EL (cell line): ENCODE measurements around the gene CLEC4G.
"Not testable (repeated sequence)": the region's sequence is repeated elsewhere in the genome, so short reads cannot be mapped to it uniquely, and the experiment has no call there.

Source experiments
- DNase-seq: peaks from one replicate; pipeline ENCODE4 v3.0.0-alpha.2; 2016

CLEC4G gene

GRCh38 chr19:7732045-7732444 is at the start of gene CLEC4G:
Gene CLEC4G (minus strand): TSS chr19:7732110. CDS start chr19:7732102, 8 bp downstream.
- DNase-seq, result no peak

GRCh38 chr19:7781157-7781556 is 49.2 kb upstream of the CLEC4G start:
- DNase-seq, result no peak

DNA sequence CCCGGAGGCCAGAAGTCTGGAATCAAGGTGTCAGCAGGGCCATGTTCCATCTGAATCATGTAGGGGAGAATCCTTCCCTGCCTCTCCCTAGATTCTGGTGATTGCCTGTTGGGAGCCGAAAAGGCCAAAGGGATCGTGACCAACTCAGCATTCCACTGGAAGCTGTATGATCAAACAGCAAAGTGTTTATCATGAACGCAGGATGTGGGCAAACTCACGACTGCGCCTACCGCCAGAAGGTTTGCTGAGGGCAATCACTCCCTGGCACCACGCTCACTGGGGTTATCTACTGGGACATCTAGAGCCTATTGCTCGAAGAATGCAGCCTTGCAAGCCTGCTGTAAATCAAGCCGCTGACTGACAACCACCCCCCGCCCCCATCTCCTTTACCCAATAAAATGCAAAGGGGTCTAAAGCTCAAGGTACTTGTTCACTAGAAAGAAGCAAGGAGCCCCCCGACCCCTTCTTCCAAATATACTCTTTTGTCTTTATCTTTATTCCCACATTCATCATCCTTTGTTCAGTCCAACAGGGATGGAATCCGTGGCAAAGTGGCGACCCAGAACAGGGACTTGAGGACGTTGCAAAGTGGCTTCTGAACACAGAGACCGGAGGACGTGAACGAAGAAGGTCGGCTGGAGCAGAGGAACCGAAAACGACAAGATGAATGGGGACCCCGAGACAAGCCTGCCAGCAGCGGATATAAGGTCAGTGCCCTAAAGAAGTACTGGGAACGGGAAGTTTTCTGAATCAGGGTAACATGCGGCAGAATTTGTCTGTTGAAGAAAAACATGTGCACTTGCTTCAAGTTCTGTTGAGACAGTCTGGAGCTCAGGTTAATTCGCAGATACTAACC is 47.9 kb upstream of the CLEC4G start:
- DNase-seq, result no peak

GRCh38 chr19:7778081-7778480 is 46.2 kb upstream of the CLEC4G start:
- DNase-seq, result no peak

- no peak for DNase-seq
Observed at GRCh38 chr19:7775761-7776160, 43.9 kb upstream of the CLEC4G start.

GRCh38 chr19:7773841-7774240 is 41.9 kb upstream of the CLEC4G start:
- DNase-seq, result no peak

GRCh38 chr19:7772752-7773291 is 40.9 kb upstream of the CLEC4G start:
- no peak for DNase-seq

DNA sequence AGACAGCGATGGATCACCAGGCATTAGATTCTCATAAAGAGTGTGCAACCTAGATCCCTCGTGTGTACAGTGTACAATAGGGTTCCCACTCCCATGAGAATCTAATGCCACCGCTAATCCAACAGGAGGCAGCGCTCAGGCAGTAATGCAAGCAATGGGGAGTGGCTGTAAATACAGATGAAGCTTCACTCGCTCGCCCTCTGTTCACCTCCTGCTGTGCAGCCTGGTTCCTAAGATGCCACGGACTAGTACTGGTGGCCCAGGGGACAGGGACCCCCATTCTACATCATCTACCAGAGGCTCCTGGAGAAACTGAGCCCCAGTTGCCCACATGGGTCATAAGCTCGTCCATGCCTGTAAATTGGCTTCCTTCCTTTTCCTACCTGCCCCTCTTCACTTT is 39.2 kb upstream of the CLEC4G start:
- DNase-seq, result no peak

DNA sequence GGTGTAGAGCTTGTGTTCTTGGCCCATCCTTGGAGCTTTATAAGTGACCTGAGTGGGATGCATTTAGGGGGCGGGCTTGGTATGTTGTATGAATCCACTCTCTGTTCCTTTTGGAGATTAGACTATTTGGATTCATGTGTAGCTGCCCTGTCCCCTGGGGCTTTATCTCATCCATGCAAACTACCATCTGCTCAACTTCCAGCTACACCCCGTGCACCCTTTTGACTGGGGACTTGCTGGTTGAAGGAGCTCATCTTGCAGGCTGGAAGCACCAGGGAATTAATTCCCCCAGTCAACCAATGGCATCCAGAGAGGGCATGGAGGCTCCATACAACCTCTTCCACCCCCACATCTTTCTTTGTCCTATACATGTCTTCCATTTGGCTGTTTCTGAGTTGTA is 37.3 kb upstream of the CLEC4G start:
- DNase-seq, result no peak

- no peak for DNase-seq
Observed at GRCh38 chr19:7767487-7767886, 35.6 kb upstream of the CLEC4G start.

GRCh38 chr19:7766535-7766934 is 34.6 kb upstream of the CLEC4G start:
- DNase-seq, result no peak

DNA sequence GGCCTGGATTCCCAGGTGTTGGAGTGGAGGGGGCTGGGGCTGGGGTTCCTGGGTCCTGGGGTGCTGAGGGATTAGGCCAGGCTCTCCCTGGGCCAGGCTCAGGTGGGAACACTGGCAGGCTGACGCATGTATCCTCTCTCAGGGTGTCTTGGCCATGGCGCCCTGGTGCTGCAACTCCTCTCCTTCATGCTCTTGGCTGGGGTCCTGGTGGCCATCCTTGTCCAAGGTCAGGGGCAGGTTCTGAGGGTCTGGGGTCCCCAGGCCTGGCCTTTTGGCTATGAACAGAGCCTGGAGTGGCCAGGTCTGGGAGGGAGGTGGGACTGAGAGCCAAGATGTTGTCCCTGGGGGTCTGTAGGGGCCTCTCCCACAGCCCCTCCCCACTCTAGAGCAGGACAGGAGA is 33.1 kb upstream of the CLEC4G start:
- not testable (repeated sequence) for DNase-seq

- DNase-seq, result not testable (repeated sequence)
Observed at GRCh38 chr19:7764157-7764556, 32.2 kb upstream of the CLEC4G start.

GRCh38 chr19:7763696-7764095 is 31.8 kb upstream of the CLEC4G start:
- no peak for DNase-seq

GRCh38 chr19:7762719-7763293 is 30.9 kb upstream of the CLEC4G start, which contains the start of gene CLEC4M:
Gene CLEC4M (plus strand): TSS chr19:7763243. CDS start chr19:7763267, 24 bp downstream.
- no peak for DNase-seq

GRCh38 chr19:7759156-7759555 is 27.2 kb upstream of the CLEC4G start:
- no peak for DNase-seq

GRCh38 chr19:7757358-7757757 is 25.4 kb upstream of the CLEC4G start:
- no peak for DNase-seq

GRCh38 chr19:7756258-7756657 is 24.3 kb upstream of the CLEC4G start:
- no peak for DNase-seq

DNA sequence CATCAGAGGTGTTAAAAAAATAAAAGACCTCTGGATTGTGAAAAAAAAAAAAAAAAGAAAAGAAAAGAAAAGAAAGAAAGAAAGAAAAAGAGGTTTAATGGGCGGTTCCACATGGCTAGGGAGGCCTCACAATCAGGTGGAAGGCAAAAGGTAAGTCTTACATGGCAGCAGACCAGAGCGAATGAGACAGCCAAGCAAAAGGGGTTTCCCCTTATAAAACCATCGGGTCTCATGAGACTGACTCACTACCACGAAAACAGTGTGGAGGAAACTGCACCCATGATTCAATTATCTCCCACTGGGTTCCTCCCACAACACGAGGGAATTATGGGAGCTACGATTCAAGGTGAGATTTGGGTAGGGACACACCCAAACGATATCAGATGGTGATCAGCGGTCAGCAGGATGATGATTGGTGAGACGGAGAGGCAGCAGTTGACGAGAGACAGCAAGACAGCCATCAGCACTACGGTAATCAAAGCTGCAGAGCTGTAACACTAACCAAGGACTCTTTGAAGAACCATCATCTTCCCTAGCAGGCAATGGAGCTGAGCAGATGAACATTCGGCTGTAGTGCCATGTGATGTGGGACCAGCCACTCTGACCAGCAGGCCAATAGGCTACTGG is 19.4 kb upstream of the CLEC4G start:
- no peak for DNase-seq

DNA sequence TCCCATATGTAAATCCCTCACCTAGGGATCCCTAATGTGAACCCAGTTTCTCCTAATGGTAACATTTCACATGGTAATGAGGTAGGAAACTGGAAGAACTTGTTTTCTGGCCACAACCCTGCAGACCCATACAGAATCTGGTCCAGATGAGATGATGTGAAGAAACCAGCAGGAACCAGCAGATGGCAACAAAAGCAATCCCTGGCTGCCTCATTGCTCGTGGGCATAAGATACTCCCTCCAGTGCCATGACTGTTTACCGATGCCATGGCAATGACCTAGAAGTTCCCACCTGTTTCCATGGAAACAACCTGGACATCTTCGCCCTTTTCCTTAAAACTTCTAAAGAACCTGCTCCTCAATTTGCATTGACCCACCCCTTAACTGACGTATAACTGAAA is 16.8 kb upstream of the CLEC4G start:
- peak; percentile 11 for DNase-seq

DNA sequence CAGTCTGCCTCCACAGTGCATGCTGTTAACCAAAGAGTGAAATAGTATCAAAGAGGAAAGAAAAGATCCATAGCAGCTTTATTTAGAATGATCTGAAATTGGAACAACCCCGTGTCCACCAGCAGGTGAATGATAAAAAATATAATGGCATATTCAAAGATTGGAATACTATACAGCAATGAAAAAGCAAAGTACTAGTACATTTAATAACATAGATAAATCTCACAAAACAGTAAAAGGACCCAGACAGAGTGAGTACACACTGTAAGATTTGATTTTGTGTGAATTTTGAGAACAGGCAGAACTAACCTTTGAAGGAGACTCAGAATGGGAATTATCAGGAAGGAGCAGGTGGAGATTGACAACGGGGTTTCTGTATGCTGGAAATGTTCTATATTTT is 16.3 kb upstream of the CLEC4G start:
- DNase-seq, result no peak

DNA sequence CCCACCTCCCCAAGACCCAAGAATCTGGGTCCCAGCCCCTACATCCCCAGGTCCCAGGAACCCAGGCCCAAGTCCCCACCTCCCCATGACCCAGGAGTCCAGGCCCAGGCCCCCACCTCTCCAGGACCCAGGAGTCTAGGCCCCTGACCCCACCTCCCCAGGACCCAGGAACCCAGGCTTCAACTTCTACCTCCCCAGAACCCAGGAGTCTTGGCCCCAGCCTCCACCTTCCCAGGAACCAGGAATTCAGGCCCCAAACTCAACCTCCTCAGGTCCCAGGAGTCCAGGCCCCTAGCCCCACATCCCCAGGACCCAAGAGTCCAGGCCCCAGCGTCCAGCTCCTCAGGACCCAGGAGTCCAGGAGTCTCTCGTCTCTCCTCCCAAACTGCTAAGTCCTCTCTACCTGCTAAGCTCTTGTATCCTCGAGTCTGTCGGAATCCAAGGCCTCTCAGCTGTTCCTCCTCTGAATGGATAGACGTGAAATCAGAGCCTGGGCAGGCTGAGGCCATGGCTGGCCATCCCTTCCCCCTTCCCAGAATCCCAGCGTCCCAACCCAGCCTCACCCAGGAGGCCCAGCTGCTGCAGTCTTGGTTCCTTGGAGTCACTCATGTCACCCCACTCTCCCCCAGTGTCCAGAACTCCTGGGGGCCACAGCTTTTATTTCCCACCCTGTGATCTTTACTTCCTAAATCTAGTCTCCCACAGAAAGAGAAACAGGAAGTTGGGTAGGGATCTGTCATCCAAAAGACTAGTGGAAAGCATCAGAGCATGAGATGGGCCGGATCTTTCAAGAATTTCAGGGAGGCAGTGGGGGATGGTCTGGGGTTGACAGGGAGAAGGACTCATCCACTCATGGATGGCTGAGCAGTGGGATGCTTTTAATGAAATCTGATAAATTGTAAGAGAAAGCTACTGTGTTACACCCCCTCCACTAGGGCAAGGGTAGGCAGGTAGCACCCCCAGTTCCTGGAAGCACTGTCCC is 15.3 kb upstream of the CLEC4G start, which contains the start of gene CD209:
CD209 (minus strand) TSS at position 632 of the 982 bp plus-strand sequence; CDS start at position 609, 23 bp downstream.
- DNase-seq, result no peak
